Pancreas (tissue), 10 donors: ENCODE data around the gene PRR16. TPM values are rescaled to one million over a fixed set of nuclear protein-coding genes. Genes with fewer than 3 reads are reported as not detected.

Experiments used
- ATAC-seq, 4 donors: fragments of 200-7000 bp; cut with Tn5 transposase; one replicate each; pipeline versions ENCODE4 v1.8.0 to v1.9.1; 2020; ENCODE audit warnings: mild to moderate bottlenecking in 4 of 4, moderate library complexity in 4 of 4
- DNase-seq, 6 donors: peaks; one replicate each; pipeline ENCODE4 v3.0.0-alpha.2; 2020
- FAIRE-seq: peaks from 2 replicates; lab custom pipeline; 2012; peaks lifted over from hg19 to GRCh38; lab: Jason Lieb, UNC
- H3K27ac ChIP-seq, 4 donors: fragments of 200-600 bp; sonication (generic); 1 replicate in 3 of 4; 2 replicates in 1 of 4; pipeline versions ENCODE4 v1.5.0 to v1.8.0; 2020
- H3K27me3 ChIP-seq, 4 donors: fragments of 200-600 bp; one replicate each; pipeline ENCODE4 v1.8.0; 2021
- H3K36me3 ChIP-seq, 3 donors: fragments of 200-600 bp; sonication (generic) in 1 of 3; one replicate each; pipeline versions ENCODE4 v1.5.0 to v1.8.0; 2020 to 2021
- H3K4me1 ChIP-seq, 3 donors: fragments of 200-600 bp; one replicate each; pipeline ENCODE4 v1.8.0; 2021
- H3K4me3 ChIP-seq, 4 donors: fragments of 200-600 bp; sonication (generic) in 2 of 4; one replicate each; pipeline versions ENCODE4 v1.5.0 to v1.8.0; 2020 to 2021
- H3K9me3 ChIP-seq, 4 donors: fragments of 200-600 bp; one replicate each; pipeline ENCODE4 v1.8.0; 2021
- CTCF ChIP-seq, 4 donors: fragments of 200-600 bp; sonication (generic) in 3 of 4; IDR thresholded peaks; one replicate each; pipeline versions ENCODE4 v1.5.0 to v1.8.0; 2021; ENCODE audit warnings: antibody characterized with exemption in 4 of 4
- WGBS, 2 donors: extraction: QIAGEN DNeasy Blood & Tissue Kit; methylation state at CpG; one replicate each; pipeline ENCODE4 v1.1.7; 2013; 5-methylcytosine and 5-hydroxymethylcytosine counted together
- intact Hi-C, 3 donors: fragments of 100-400 bp; cut with DNase I; formaldehyde crosslinking; loops; one replicate each; pipeline versions ENCODE4 v1.11.1 to v1.14.2; 2022
- polyA plus RNA-seq, 2 donors: library from polyadenylated mRNA; stranded (reverse); fragments of 200-250 nt; gene quantifications; one replicate each; pipeline ENCODE4 v1.2.3, GENCODE V29; 2013
- total RNA-seq, 6 donors: library from RNA; stranded (reverse); fragmentation: NEBNext Ultra II Directional in 4 of 6; extraction: Animal tissue kit (Norgen Biotek cat#: 25700) in 4 of 6; gene quantifications; one replicate each; pipeline versions ENCODE4 v1.2.1 to v1.2.4, GENCODE V29; 2021 to 2023
- donor health status: healthy with polysubstance abuse.
- donor health status: DM: no; HTN: no; CAD: no; lungs with moderate emphysema.
- donor health status: DM: no; HTN: no; CAD: no.
- donor health status: control.
- donor health status: control.
- donor health status: Bipolar disorder and iron deficiency.
- donor health status: DM: yes; HTN: yes; CAD: no.
- donor health status: DM: no; HTN: no; CAD: no.
- donor health status: DM: no; HTN: no; CAD: no.
- donor health status: DM: yes; HTN: yes; CAD: no.

Gene PRR16
- total and polyA plus RNA-seq, 8 donors = 0.19 to 2.5 (median 0.56) TPM

GRCh38 chr5:120582635-120583034 lies 118.5 kb downstream of the PRR16 start:
- WGBS, 2 donors = 10 to 33% methylated on average over 2 of the region's 2 CpGs
- Histone ChIP-seq H3K9me3 (no peaks in the 10 kb centered on the region), H3K4me3 (no peak overlapping the region), H3K4me1 (no peaks in the 10 kb centered on the region), H3K27me3 (no peaks in the 10 kb centered on the region), H3K36me3 (no peaks in the 10 kb centered on the region), H3K27ac (no peak overlapping the region)
- TF ChIP-seq CTCF (IDR thresholded peaks at IDR 0.05) = no peak
- intact Hi-C loops = no loop called here
- FAIRE-seq = no peak
- DNase-seq = no peak
- ATAC-seq = no peak

- intact Hi-C loops = no loop called here
- TF ChIP-seq CTCF (IDR thresholded peaks at IDR 0.05) = no peak
- ATAC-seq (no peak), DNase-seq (no peak), FAIRE-seq (no peak)
- Histone ChIP-seq H3K27ac (no peak overlapping the region), H3K4me1 (no peaks in the 10 kb centered on the region), H3K27me3 (no peaks in the 10 kb centered on the region), H3K4me3 (no peak overlapping the region), H3K36me3 (no peaks in the 10 kb centered on the region), H3K9me3 (no peaks in the 10 kb centered on the region)
- WGBS, 2 donors = 75 to 85% methylated on average over 1 of the region's 1 CpG
Measured at GRCh38 chr5:120586646-120587045, 122.5 kb downstream of the PRR16 start.

GRCh38 chr5:120591911-120592310 lies 127.8 kb downstream of the PRR16 start:
- intact Hi-C loops = no loop called here
- H3K4me3 ChIP-seq = no peak overlapping the region
- DNase-seq (no peak), ATAC-seq (no peak), FAIRE-seq (no peak)
- H3K27ac ChIP-seq = no peak overlapping the region
- no peaks in the 10 kb centered on the region for H3K36me3 ChIP-seq
- H3K27me3 ChIP-seq = no peaks in the 10 kb centered on the region
- WGBS, 2 donors = 27 to 32% methylated on average over 2 of the region's 2 CpGs
- no peak for TF ChIP-seq CTCF (IDR thresholded peaks at IDR 0.05)
- H3K9me3 ChIP-seq = no peaks in the 10 kb centered on the region
- H3K4me1 ChIP-seq = no peaks in the 10 kb centered on the region

- ATAC-seq = peak; percentile 87 to 98 (median 92)
- no peaks in the 10 kb centered on the region for H3K4me1 ChIP-seq
- no peak overlapping the region for H3K4me3 ChIP-seq
- no peaks in the 10 kb centered on the region for H3K27me3 ChIP-seq
- H3K9me3 ChIP-seq = no peaks in the 10 kb centered on the region
- 3% methylated on average over 2 of the region's 2 CpGs for WGBS, 2 donors
- H3K36me3 ChIP-seq = no peaks in the 10 kb centered on the region
- intact Hi-C loops = no loop called here
- no peak for TF ChIP-seq CTCF (IDR thresholded peaks at IDR 0.05)
- DNase-seq = peak in 4 of 6 donors; percentile 21 to 49 (median 33)
- no peak overlapping the region for H3K27ac ChIP-seq
- FAIRE-seq = no peak
Measured at GRCh38 chr5:120599576-120599975, 135.5 kb downstream of the PRR16 start.

GRCh38 chr5:120600639-120601038 lies 136.5 kb downstream of the PRR16 start:
- no peak for TF ChIP-seq CTCF (IDR thresholded peaks at IDR 0.05)
- Histone ChIP-seq H3K36me3 (no peaks in the 10 kb centered on the region), H3K4me3 (no peak overlapping the region), H3K4me1 (no peaks in the 10 kb centered on the region), H3K9me3 (no peaks in the 10 kb centered on the region), H3K27me3 (no peaks in the 10 kb centered on the region), H3K27ac (no peak overlapping the region)
- 87 to 88% methylated on average over 4 of the region's 4 CpGs for WGBS, 2 donors
- ATAC-seq (no peak), DNase-seq (no peak), FAIRE-seq (no peak)
- intact Hi-C loops = no loop called here
